Smooth muscle cell (in vitro differentiated cells): ENCODE results near the gene LIMS1. TPM values are rescaled to one million over a fixed set of nuclear protein-coding genes. Genes with fewer than 3 reads are reported as not detected.
"Not testable (repeated sequence)": the region's sequence is repeated elsewhere in the genome, so short reads cannot be mapped to it uniquely, and the experiment has no call there.

Experiments
- DNase-seq: peaks from one replicate; lab custom pipeline; 2025; ENCODE audit not compliant: unreplicated experiment; lab: John Stamatoyannopoulos, UW
- H2AFZ ChIP-seq: fragments of 200-600 bp; sonication (generic); 2 replicates; pipeline ENCODE4 v1.6.0; 2016; ENCODE audit warnings: antibody characterized with exemption, low read depth, mild to moderate bottlenecking
- H3F3A ChIP-seq: fragments of 200-600 bp; sonication (generic); 2 replicates; pipeline ENCODE4 v1.6.0; 2017; ENCODE audit warnings: antibody characterized with exemption, low read depth
- H3K27ac ChIP-seq: fragments of 200-600 bp; sonication (generic); 2 replicates; pipeline ENCODE4 v1.5.1; 2016; ENCODE audit warnings: low read depth, mild to moderate bottlenecking
- H3K27me3 ChIP-seq: fragments of 200-600 bp; sonication (generic); 2 replicates; pipeline ENCODE4 v1.6.1; 2016; ENCODE audit warnings: low read depth, mild to moderate bottlenecking
- H3K36me3 ChIP-seq: fragments of 200-600 bp; sonication (generic); 2 replicates; pipeline ENCODE4 v1.5.1; 2016; ENCODE audit warnings: low read depth
- H3K4me1 ChIP-seq: fragments of 200-600 bp; sonication (generic); 2 replicates; pipeline ENCODE4 v1.5.1; 2016; ENCODE audit warnings: low read depth
- H3K4me2 ChIP-seq: fragments of 200-600 bp; sonication (generic); 2 replicates; pipeline ENCODE4 v1.6.0; 2016; ENCODE audit warnings: mild to moderate bottlenecking
- H3K4me3 ChIP-seq: fragments of 200-600 bp; sonication (generic); 2 replicates; pipeline ENCODE4 v1.5.1; 2016; ENCODE audit warnings: mild to moderate bottlenecking
- H3K79me2 ChIP-seq: fragments of 200-600 bp; sonication (generic); 2 replicates; pipeline ENCODE4 v1.6.0; 2016; ENCODE audit warnings: low read depth, mild to moderate bottlenecking
- H3K9ac ChIP-seq: fragments of 200-600 bp; sonication (generic); 2 replicates; pipeline ENCODE4 v1.6.0; 2016; ENCODE audit warnings: low read depth
- H3K9me3 ChIP-seq: fragments of 200-600 bp; sonication (generic); replicated peaks from 2 replicates; pipeline ENCODE4 v1.5.1; 2016; ENCODE audit warnings: low read depth
- H4K20me1 ChIP-seq: fragments of 200-600 bp; sonication (generic); 2 replicates; pipeline ENCODE4 v1.6.0; 2016; ENCODE audit warnings: low read depth
- WGBS: methylation state at CpG from one replicate; pipeline ENCODE4 v1.1.7; 2016; ENCODE audit warnings: low lambda C conversion rate; 5-methylcytosine and 5-hydroxymethylcytosine counted together
- polyA plus RNA-seq: library from polyadenylated mRNA; unstranded; fragments of >200 nt; fragmentation: Nextera tagmentation; extraction: Ambion mirVana; gene quantifications from 2 replicates; pipeline ENCODE4 v1.2.1, GENCODE V29; 2016
- total RNA-seq: library from RNA; depleted of rRNA; stranded (reverse); fragments of >200 nt; gene quantifications from 2 replicates; pipeline ENCODE4 v1.2.3, GENCODE V29; 2014
- TF ChIP-seq, protein P1 (sequence below): fragments of 200-600 bp; sonication (generic); IDR thresholded peaks from 2 replicates; pipeline ENCODE4 v1.5.1; 2017; ENCODE audit warnings: borderline replicate concordance, mild to moderate bottlenecking, antibody characterized with exemption; ENCODE audit not compliant: insufficient read depth, poor library complexity, severe bottlenecking

The LIMS1 gene
- total and polyA plus RNA-seq, 2 experiments from 2014 or later: 56.9 to 155 TPM

GRCh38 chr2:108680805-108681204 lies 146.5 kb downstream of the LIMS1 start:
- H3K9ac ChIP-seq, H2AFZ ChIP-seq, DNase-seq, H3K27me3 ChIP-seq, H4K20me1 ChIP-seq, H3F3A ChIP-seq, H3K79me2 ChIP-seq, H3K9me3 ChIP-seq, H3K4me2 ChIP-seq, H3K4me3 ChIP-seq, H3K4me1 ChIP-seq, H3K27ac ChIP-seq: not testable (repeated sequence)
- WGBS: 50% methylated on average over 2 of the region's 2 CpGs
- peaks cover 14% of the 10 kb centered on the region for H3K36me3 ChIP-seq

DNA sequence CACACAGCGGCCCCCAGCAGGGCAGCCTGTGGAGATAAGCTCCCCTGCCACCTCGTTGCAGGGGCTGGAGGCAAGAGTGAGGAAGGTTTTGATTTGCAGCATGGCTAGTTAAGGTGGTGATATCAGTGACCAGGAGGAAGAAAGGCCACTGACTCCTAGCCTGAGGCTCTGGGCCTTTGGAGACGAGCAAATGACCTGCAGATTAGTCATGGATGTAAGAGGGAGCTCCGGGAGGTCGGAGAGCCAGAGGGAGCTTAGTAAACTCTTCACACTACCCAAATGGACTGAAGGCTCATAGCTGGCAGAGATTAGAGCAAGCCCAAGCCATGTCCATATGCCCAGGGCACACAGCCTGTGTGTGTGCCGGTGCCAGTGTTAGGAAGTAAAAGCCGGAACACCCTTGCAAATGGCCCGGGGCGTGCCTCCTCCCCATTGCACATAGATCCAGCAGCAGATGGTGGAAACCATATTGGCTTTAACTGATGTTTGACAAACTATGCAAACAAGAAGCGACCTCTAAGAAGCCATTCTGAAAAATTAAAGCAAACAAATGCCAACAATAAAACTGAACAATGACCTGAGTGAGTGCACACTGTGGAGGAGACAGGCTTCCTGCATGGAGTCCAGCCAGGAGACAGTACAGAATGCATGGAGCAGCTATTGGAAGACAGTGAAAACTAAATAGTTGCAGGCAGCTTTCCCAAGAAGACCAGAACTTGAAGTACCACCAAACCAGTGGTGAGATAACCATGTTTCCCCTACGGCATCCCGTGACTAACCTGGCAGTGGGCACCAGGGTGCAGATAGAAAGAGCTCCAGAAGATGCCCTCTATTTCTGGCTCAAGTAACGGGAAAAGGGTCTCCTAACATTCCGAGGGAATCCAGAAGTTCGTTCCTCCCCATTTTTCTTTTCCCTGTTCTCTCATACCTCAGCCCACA lies 154.8 kb downstream of the LIMS1 start:
- not testable (repeated sequence) for H3K4me3 ChIP-seq, H3K4me2 ChIP-seq, H2AFZ ChIP-seq, H3K36me3 ChIP-seq, H3K79me2 ChIP-seq, H3K4me1 ChIP-seq, H4K20me1 ChIP-seq, H3K27ac ChIP-seq, H3K9ac ChIP-seq, H3F3A ChIP-seq, H3K9me3 ChIP-seq, H3K27me3 ChIP-seq, DNase-seq
- 97% methylated on average over 5 of the region's 15 CpGs for WGBS

DNA sequence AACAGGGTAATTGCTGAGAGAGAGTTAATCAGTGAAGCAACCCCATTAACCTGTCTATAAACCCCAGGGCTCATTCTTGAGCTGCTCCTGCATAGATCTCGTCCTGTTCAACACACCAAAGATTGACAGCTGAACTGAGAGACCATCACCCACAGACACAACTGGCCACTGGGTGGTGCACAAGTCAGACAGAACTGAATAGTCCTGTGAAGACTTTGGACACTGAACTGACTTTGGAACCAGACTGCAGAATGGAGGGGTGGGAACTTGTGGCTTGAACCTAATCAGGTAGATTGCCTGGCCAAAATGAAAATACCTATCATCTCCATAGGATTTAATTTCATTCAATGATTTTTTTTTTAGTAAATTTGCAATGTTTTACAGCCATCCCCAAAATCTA lies 155.7 kb downstream of the LIMS1 start:
- H3K36me3 ChIP-seq, H3K4me3 ChIP-seq, H3K27ac ChIP-seq, H2AFZ ChIP-seq, H3K4me1 ChIP-seq, H3K9me3 ChIP-seq, H4K20me1 ChIP-seq, H3K27me3 ChIP-seq, DNase-seq, H3K4me2 ChIP-seq, H3K79me2 ChIP-seq, H3F3A ChIP-seq, H3K9ac ChIP-seq: not testable (repeated sequence)
- WGBS: no CpG with 5 or more reads among the region's 1 CpG

DNA sequence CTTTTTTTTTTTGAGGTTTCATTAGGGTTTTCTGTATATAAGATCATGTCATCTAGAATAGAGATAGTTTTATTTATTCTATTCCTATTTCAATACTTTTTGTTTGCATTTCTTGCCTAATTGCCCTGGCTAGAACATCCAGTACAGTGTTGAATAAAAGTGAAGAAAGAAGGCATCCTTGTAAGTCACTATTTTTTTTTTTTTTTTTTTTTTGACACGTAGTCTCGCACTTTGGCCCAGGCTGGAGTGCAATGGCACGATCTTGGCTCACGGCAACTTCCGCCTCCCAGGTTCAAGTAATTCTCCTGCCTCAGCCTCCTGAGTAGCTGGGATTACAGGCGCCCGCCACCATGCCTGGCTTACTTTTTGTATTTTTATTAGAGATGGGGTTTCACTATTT lies 157.2 kb downstream of the LIMS1 start:
- Histone ChIP-seq H3K9me3 (no peaks in the 10 kb centered on the region), H3K27me3 (no peaks in the 10 kb centered on the region), H2AFZ (no peak overlapping the region), H3K36me3 (no peaks in the 10 kb centered on the region), H3K79me2 (no peaks in the 10 kb centered on the region), H3K27ac (no peak overlapping the region), H4K20me1 (no peaks in the 10 kb centered on the region), H3K4me2 (no peak overlapping the region), H3K9ac (no peak overlapping the region), H3F3A (no peaks in the 10 kb centered on the region), H3K4me3 (no peak overlapping the region), H3K4me1 (no peaks in the 10 kb centered on the region)
- WGBS: 100% methylated on average over 7 of the region's 7 CpGs
- no peak for DNase-seq
- TF ChIP-seq, protein P1, sequence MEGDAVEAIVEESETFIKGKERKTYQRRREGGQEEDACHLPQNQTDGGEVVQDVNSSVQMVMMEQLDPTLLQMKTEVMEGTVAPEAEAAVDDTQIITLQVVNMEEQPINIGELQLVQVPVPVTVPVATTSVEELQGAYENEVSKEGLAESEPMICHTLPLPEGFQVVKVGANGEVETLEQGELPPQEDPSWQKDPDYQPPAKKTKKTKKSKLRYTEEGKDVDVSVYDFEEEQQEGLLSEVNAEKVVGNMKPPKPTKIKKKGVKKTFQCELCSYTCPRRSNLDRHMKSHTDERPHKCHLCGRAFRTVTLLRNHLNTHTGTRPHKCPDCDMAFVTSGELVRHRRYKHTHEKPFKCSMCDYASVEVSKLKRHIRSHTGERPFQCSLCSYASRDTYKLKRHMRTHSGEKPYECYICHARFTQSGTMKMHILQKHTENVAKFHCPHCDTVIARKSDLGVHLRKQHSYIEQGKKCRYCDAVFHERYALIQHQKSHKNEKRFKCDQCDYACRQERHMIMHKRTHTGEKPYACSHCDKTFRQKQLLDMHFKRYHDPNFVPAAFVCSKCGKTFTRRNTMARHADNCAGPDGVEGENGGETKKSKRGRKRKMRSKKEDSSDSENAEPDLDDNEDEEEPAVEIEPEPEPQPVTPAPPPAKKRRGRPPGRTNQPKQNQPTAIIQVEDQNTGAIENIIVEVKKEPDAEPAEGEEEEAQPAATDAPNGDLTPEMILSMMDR: no peak

DNA sequence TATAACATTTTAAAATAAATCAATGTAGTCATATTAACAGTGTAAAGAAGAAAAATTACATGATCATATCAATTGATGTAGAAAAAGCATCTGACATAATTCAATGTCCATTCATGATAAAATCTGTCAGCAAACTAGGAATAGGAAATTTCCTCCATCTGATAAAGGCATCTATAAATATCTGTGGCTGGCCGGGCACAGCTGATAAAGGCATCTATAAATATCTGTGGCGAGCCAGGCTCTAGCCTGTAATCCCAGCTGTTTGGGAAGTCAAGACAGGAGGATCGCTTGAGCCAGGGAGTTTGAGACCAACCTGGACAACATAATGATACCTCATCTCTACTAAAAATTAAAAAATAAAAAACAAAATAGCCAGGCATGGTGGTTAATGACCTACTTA lies 166.9 kb downstream of the LIMS1 start:
- no peak overlapping the region for H3K4me2 ChIP-seq
- WGBS: 31% methylated on average over 3 of the region's 3 CpGs
- no peaks in the 10 kb centered on the region for H3K9me3 ChIP-seq
- H3K4me3 ChIP-seq: no peak overlapping the region
- no peak for DNase-seq
- H4K20me1 ChIP-seq: no peaks in the 10 kb centered on the region
- no peaks in the 10 kb centered on the region for H3K4me1 ChIP-seq
- H3K79me2 ChIP-seq: no peaks in the 10 kb centered on the region
- no peaks in the 10 kb centered on the region for H3K36me3 ChIP-seq
- H2AFZ ChIP-seq: no peak overlapping the region
- H3K27me3 ChIP-seq: no peaks in the 10 kb centered on the region
- TF ChIP-seq, protein P1: no peak
- no peak overlapping the region for H3K27ac ChIP-seq
- no peaks in the 10 kb centered on the region for H3F3A ChIP-seq
- no peak overlapping the region for H3K9ac ChIP-seq
